ENCODE data around the gene ART5. TPM values are rescaled to one million over a fixed set of nuclear protein-coding genes. Genes with fewer than 3 reads are reported as not detected.
A peak's percentile ranks its signal among the peaks of the same experiment; 100 is the strongest.

ART5 gene
- total RNA-seq, 1 donor from 2014 or later, result not detected

- Histone ChIP-seq H3K4me3 (peak overlapping the region; percentile 57 to 64), H3K9me3 (no peaks in the 10 kb centered on the region), H3K27ac (no peak overlapping the region), H3K4me1 (peaks cover 0 to 5% of the 10 kb centered on the region in 2 donors), H3K27me3 (no peaks in the 10 kb centered on the region), H3K36me3 (no peaks in the 10 kb centered on the region)
- no peak for TF ChIP-seq CTCF (IDR thresholded peaks at IDR 0.05)
- peak; percentile 22 to 78 for DNase-seq (ENCODE audit: low spot score in 2 of 2)
- intact Hi-C loops (cut with DNase I), result no loop called here
Measured at GRCh38 chr11:3642071-3642951, 519 bp upstream of the ART5 start.

GRCh38 chr11:3641191-3641590 is 601 bp downstream of the ART5 start:
- no peak for TF ChIP-seq CTCF (IDR thresholded peaks at IDR 0.05)
- intact Hi-C loops (cut with DNase I), result no loop called here
- Histone ChIP-seq H3K9me3 (no peaks in the 10 kb centered on the region), H3K4me3 (no peak overlapping the region), H3K27ac (no peak overlapping the region), H3K36me3 (no peaks in the 10 kb centered on the region), H3K4me1 (peaks cover 0 to 5% of the 10 kb centered on the region in 2 donors), H3K27me3 (no peaks in the 10 kb centered on the region)
- no peak for DNase-seq (ENCODE audit: low spot score in 2 of 2)

GRCh38 chr11:3639841-3640240 is 2.0 kb downstream of the ART5 start:
- H3K27ac ChIP-seq, result no peak overlapping the region
- H3K36me3 ChIP-seq, result no peaks in the 10 kb centered on the region
- no peaks in the 10 kb centered on the region for H3K27me3 ChIP-seq
- H3K4me3 ChIP-seq, result no peak overlapping the region
- DNase-seq (ENCODE audit: low spot score in 2 of 2), result peak in 1 of 2 donors; percentile 45
- H3K9me3 ChIP-seq, result no peaks in the 10 kb centered on the region
- intact Hi-C loops (cut with DNase I), result no loop called here
- peaks cover 0 to 5% of the 10 kb centered on the region in 2 donors for H3K4me1 ChIP-seq
- TF ChIP-seq CTCF (IDR thresholded peaks at IDR 0.05), result no peak

GRCh38 chr11:3638513-3638912 is 3.3 kb downstream of the ART5 start:
- TF ChIP-seq CTCF (IDR thresholded peaks at IDR 0.05), result no peak
- Histone ChIP-seq H3K27ac (no peak overlapping the region), H3K36me3 (no peaks in the 10 kb centered on the region), H3K9me3 (no peaks in the 10 kb centered on the region), H3K4me3 (no peak overlapping the region), H3K27me3 (no peaks in the 10 kb centered on the region), H3K4me1 (peaks cover 0 to 5% of the 10 kb centered on the region in 2 donors)
- no peak for DNase-seq (ENCODE audit: low spot score in 2 of 2)
- intact Hi-C loops (cut with DNase I), result no loop called here

- peaks cover 0 to 2% of the 10 kb centered on the region in 2 donors for H3K4me1 ChIP-seq
- no peaks in the 10 kb centered on the region for H3K9me3 ChIP-seq
- H3K4me3 ChIP-seq, result no peak overlapping the region
- H3K36me3 ChIP-seq, result no peaks in the 10 kb centered on the region
- no peak overlapping the region for H3K27ac ChIP-seq
- peak in 1 of 2 donors; percentile 50 for DNase-seq (ENCODE audit: low spot score in 2 of 2)
- no peak for TF ChIP-seq CTCF (IDR thresholded peaks at IDR 0.05)
- no peaks in the 10 kb centered on the region for H3K27me3 ChIP-seq
- intact Hi-C loops (cut with DNase I), result no loop called here
Measured at GRCh38 chr11:3637201-3637600, 4.6 kb downstream of the ART5 start.
